NCI-H226 (cell line): ENCODE measurements around the gene TGM2.

Experiments
- DNase-seq: peaks from one replicate; pipeline ENCODE4 v3.0.0-alpha.2; 2015

The TGM2 gene

DNA sequence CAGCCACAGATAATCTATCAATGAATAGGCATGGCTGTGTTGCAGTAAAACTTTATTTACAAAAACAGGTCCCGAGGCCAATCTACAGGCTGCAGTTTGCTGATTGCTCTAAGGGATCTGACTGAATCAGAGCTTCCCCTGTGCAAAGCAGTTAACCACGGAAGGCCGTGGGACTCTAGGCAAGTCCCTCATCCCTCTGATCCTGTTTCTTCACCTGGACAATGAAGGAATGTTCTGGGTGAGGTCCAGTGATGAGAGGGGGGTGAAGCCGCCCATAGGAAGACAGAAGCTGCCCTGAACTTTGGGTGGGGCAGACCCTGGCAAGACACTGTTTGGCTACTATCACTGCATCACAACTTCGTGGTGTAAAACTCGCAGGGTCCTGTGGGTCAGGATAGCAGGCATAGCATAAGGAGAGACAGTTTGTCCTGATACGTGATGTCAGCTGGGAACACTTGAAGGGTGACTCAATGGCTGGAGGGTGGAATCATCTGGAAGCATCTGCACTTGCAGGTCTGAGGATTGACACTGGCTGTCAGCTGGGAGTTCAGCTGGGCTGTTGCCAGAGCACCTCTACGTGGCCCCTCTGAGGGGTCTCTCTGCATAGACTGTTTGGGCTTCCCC is 33.3 kb upstream of the TGM2 start:
- DNase-seq: peak; percentile 42

DNA sequence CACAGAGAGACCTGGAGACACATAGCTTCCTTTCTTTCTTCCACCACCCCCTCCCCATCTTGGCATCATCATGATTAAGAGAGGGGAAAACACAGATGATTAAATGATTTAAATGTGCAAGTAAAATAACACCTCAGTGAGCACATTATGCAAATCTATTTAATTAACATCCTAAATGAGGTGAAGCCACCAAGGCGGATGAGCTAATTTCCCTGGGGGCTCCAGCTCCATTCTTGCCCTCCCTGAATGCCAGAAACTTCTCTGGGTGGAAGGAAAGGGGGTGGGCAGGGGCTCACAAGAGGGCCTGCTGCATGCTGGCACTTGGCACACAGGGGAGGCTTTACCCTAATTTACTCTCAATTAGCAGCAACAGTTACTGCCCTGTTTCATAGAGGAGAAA is 32.5 kb upstream of the TGM2 start:
- no peak for DNase-seq

DNA sequence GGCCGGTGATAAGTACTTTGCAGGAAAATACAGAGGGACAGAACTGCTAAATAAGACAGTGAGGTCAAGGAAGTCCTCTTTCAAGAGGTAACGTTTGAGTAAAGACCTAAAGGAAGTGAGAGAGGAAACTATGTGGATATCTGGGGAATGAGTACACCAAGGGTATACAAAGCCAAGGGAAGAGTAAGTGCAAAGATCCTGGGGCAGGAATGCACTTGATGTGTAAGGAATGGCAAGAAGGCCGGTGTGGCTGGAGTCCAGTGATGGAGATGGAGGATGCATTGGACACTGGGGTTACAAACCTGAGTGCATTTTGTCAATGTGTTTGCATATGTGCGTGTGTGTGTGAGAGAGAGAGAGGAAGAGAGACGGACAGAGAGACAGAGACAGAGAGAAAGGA is 32.1 kb upstream of the TGM2 start:
- DNase-seq: peak; percentile 24

DNA sequence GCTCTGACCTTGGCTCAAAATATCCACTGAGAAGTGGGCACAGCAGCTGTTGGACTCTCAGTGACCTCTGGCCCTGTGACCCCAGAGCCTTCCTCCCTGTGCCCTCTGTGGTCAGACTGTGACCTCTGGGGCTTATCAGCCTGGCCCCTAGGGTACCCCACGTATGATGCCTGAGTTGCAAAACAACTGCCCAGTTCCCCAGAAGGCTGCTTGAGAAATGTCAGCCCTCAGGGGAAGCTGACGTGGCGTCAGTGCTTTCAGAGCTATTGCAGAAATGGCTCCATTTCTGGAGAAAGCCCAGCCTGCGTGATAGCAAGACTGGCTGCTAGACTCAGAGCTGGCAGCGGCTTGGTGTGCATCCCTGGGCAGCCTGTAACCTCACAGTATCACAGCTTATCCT is 31.5 kb upstream of the TGM2 start:
- DNase-seq: peak; percentile 97

DNA sequence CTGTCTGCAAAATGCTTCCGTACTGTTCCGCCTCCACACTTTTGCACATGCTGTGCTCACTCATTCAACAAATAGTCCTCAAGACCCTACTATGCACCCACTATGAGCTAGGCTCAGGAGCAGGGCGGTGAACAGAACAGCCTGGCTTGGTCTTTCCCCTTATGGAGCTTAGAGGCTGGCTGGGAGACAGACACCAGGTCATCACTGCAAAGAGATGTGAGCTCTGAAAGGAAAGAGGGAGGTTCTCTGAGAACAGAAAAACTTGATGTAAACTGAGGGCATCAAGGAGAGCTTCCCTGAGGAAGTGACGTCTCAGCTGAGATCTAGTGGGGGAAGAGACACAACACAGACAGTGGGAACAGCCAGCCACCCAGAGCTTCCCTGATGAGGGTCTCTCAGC is 31.0 kb upstream of the TGM2 start:
- peak; percentile 32 for DNase-seq

DNA sequence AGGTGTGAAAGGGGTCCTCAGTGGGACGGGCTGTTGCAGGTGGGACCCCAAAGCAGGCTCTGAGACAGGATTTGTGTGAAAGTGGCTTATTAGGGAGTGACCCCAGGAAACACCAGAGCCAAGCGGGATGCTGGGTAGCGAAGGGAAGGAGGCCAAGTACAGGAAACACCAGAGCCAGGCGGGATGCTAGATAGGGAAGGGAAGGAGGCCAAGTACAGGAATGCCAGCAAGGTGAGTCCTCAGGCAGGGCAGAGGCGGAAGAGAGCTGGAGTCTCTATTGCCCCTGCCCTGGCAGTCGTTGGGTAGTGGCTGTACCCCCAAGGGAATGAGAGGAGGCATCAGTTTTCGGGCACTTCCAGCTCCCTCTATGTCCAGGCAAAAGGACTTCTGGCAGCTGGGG is 30.5 kb upstream of the TGM2 start:
- peak; percentile 88 for DNase-seq

DNA sequence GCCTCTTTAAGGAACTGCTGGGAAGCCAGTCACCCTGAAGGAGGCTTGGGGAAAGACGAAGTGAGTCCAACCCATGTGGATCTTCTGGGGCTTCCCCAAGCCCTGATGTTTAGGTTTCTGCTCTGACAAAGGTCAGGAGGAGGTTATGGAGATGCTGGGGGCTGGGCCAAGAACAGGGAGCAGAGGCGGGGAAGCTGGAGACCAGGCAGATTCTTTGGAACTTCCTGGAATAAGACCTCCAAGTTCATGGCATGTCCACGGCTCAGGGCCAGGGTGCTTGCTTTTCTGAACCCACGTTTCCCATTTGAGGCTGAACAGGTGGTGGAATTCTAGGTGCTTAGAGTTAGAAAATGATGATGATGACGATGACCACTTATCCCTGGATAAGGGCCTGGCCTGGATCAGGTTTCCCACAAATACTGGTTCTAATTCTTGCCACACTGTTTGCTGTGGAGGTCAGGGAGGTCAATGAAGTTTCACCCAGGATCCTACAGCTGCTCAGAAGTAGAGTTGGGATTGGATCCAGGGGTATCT is 30.0 kb upstream of the TGM2 start:
- DNase-seq: peak; percentile 39

DNA sequence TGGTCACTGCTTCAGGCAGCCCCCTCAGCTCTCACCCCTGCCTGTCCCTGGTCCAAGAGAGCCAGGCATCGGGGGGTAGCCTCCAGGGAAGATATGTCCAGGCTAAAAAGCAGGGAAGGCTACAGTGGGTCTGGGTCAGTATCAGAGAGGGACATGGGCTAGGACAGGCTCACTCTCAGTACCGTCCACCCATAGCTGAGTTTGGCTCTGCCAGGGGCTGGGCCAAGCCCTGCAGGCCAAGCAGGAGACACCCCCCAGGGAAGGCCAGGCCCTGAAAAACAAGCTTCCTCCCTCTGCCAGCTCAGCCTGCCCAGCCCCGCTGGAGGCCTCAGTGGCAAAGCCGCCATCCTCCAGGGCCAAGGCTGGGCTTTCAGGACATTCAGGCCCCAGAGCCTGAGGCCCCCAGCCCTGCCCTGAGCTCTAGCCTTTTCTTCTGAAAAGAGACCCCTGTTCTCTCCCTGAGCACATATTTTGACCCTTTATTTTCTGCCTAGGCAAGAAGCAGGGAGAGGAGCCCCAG is 28.6 kb upstream of the TGM2 start:
- no peak for DNase-seq

DNA sequence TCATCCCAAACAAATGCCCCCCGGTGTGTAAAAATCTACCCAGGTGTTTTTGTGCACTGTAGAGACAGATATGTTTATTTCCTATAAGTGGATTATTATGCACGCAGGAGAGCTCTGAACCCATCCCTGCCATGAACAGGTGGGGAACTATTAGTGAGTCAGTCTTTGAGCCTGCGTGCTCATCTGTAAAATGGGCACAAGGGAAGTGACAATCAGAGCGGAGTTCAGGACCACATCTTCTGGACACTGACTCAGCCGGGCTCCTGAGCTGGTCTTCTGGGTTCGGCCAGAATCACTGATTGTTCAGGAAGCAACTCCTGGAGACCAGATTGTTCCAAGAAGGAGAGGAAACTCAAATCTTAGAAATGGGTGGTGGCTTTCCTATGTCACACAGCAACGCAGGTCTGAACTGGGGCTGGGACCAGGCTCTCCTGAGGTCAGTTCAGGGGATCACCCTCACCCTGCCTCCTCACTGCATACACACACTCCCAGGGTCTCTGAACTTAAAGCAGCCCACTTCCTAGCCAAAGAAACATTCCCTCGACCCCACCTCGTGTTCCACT is 27.3 kb upstream of the TGM2 start:
- DNase-seq: no peak

DNA sequence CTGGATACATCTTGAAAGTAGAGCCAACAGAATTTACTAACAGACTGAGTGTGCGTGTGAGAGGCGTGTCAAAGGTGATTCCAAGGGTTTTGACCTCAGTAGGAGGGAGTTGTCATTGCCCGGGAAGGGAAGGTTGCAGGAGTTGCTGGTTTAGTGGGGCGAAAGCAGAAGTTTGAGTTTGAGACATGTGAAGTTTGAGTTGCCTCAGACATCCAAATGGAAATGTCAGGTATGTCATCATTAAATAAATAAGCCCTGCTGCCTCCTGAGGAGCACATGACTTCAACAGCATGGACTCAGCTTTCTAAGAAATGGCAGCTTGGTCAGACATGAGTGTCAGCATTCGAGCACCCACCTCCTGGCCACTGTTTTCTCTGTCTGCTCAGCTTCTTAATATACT is 26.6 kb upstream of the TGM2 start:
- DNase-seq: no peak

DNA sequence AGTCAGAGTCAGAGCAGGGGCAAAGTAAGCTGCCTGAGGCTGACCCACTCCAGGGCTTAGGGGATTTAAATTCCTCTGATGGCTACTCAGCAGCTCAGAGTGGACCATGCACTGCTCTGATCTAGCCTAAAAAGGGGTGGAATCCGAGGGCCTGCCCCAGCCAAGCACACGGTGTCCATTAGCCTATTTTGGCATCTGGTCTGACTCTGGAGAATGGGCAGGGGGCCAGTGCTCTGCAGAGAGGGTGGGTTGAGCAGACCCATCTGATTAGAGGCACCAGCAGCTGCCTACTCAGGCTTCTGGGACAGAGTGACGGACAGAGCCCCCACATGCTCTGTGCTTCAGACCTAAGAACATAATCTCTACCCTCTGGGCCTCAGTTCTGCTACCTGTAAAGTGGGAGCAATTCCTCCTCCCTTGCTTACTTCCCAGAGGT is 25.9 kb upstream of the TGM2 start:
- no peak for DNase-seq

DNA sequence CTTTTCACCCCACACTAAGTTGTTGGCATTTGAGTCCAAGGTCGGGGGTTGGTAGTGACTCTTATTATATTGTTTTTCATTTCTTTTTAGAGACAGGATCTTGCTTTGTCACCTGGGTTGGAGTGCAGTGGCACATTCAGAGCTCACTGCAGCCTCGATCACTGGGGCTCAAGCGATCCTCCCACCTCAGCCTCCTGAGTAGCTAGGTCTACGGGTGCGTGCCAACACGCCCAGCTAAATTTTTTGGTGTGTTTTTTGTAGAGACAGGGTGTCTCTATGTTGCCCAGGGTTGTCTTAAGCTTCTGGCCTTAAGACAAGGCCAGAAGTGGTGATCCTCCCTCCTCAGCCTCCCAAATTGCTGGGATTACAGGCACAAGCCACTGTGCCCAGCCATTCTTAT is 25.1 kb upstream of the TGM2 start:
- no peak for DNase-seq

DNA sequence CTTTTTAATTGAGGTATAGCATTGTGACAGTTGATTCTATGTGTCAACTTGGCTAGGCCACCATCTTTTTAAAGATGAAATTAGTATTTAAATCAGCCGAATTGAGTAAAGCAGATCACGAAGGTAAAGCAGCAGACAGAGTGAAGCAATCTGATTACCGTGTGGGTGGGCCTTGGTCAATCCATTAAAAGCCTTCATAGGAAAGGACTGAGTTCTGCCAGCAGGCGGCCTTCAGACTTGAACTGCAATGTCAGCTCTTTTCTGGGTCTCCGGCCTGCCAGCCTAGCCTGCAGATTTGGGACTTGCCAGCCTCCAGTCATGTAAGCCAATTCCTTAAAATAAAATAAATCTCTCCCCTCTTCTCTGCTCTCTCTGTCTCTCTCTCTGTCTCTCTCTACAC is 22.4 kb upstream of the TGM2 start:
- DNase-seq: no peak

DNA sequence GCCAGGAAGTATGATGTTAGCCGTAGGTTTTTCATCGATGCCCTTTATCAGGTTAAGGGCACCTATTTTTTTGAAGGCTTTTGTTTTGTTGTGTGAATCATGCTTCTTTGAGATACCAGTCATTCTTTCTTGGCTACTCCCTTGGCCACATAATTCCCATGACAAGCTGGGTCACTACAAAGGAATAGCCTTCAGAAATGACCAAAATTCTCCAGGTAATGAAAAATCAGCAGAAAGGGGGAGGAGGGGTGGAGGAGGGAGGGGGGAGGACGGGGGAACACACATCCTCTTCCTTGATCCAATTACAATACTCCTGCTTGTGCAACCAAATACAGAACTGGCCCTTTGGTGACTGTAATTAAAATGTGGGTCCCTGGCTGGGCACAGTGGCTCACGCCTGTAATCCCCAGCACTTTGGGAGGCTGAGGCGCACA is 21.7 kb upstream of the TGM2 start:
- peak; percentile 85 for DNase-seq

DNA sequence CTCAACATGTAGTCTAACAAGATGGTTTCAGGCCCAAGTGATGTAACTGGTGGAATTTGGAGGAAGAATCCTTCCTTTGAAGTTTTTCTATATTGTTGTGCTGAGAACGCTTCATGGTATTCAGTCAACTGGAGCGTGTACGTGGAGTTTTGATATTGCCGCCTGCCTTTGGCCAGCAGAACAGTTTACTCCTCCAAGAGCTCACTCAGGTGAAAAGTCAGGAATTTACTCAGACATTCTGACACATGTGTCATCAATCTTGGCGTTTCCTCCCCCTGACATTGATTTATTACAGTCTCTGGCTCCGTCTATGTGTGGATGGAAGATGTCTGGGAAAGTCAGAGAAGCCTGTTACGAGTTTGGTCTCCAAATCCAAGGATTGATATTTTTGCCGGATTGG is 19.0 kb upstream of the TGM2 start:
- peak; percentile 97 for DNase-seq

DNA sequence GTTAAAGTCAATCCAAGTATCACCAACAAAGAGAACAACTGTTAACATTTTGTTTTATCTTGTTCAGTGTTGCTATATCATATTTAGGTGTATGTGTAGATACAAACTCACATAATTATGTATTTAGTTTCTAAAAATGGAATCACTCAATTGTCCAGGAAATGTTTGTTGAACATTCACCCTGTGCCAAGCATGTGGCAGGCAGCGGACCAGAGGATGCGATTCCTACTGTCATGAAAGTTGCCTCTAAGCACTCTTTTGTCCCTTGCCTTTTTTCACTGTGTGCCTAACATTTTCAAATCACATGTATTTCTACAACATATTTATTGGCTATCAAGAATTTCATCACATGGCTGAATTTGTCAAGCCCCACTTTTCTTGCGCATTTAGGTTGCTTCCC is 16.9 kb upstream of the TGM2 start:
- no peak for DNase-seq

DNA sequence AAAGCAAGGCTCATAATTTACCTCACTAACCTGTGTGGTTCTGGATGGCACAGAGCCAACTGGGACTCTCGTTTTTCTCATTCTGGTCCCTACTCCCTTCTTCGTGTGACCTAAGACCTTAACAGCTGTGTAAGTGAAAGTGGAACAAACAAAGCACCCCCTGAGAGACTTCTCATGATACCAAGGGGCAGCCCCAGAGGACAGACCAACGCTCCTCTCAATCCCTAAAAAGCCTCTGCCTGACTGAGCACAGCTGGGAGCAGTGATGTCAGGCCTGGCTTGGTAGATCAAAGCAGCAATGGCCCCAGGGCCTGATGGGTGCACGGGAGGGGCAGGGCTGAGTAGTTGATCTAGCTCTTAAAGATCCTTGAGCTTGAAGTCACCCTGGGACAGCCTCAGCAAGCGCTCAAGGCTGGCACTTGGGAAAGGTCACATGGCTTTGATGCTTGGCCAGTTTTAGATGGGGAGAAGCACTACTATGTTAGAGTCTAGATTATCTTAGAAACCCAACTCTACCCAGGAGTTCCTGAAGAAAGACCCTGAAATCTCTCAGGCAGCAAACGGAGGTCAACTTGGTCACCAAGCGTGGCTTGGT is 16.2 kb upstream of the TGM2 start:
- peak; percentile 40 for DNase-seq

DNA sequence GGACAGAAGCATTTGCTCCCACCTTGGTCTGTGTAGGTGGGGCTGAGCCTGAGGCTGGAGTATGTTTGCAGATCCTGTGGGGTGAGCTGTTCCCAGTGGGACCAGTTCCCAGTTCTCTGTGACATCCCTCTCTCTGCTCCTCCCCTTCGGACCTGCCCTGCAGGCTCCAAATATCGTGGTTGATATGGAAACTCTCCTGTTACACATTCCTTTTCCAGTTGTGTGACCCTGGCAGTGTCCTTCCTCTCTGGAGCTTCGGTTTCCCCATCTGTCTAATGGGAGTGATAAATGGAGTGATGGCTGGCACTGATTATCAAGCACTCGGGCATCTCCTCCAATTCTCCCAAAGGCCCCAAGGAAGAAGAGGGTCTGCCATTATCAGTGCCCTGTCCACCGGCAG is 15.7 kb upstream of the TGM2 start:
- peak; percentile 33 for DNase-seq

DNA sequence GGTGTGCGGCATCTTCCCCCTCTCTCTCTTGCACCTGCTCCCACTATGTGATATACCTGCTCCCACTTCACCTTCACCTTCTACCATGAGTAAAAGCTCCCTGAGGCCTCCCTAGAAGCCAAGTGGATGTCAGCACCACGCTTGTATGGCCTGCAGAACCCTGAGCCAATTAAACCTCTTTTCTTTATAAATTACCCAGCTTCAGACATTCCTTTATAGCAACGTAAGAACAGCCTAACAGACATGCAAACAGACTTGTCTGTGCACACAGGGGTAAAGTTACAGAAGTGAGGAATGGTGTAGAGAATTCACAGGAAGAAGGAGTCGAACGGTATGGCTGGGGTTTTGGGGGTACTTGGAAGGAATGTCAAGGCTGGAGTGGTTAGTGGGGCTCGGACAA is 14.8 kb upstream of the TGM2 start:
- DNase-seq: no peak

DNA sequence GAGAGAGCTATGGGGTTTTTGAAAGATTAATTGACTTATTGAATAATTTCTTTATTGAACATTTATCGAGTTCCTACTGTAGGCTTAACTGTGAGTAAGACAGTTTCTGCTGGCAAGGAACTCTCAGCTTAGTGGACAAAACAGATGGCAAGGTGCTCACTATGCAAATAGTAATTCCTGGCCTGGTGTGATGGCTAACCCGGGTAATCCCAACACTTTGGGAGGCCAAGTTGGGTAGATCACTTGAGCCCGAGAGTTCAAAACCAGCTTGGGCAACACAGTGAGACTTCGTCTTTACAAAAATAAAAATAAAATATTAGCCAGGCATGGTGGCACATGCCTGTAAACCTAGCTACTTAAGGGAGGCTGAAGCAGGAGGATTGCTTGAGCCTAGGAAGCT is 13.5 kb upstream of the TGM2 start:
- no peak for DNase-seq

DNA sequence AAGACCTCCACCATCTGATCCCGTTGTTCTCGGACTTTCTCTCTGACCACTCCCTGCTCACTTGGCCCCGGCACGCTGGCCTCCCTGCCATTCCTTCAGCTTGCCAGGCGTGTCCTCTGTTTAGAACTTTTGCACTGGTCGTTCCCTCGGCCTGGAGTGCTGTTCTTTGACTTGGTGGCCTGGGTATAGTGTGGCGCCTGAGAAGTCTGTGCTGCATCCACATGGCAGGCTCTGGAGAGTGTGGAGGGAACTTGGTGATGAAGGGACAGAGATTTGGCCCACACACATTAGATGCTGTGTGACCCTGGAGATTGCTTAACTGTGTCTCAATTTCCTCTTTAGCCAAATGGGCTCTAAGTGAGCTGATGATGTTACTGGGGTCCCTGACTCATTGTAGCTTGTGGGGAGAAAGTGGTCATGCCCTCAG is 13.0 kb upstream of the TGM2 start:
- DNase-seq: no peak

DNA sequence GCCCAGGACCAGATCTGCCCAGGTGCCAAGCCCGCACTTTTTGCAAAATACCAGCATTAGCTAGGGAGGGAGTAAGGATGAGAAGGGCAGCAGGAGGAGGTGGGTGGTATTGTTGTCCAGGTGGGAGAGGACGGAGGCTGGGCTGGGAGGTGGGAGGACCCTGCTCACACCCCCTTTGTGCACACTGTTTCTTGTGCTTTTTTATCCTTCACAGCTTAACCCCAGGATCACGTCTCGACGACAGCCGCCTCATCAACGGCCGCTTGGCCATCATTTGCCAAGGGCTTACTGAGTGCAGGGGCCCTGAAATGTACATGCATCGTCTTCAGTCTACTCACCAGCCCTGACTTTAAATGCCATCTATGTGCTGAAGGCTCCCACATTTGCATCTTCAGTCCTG is 12.1 kb upstream of the TGM2 start:
- no peak for DNase-seq

DNA sequence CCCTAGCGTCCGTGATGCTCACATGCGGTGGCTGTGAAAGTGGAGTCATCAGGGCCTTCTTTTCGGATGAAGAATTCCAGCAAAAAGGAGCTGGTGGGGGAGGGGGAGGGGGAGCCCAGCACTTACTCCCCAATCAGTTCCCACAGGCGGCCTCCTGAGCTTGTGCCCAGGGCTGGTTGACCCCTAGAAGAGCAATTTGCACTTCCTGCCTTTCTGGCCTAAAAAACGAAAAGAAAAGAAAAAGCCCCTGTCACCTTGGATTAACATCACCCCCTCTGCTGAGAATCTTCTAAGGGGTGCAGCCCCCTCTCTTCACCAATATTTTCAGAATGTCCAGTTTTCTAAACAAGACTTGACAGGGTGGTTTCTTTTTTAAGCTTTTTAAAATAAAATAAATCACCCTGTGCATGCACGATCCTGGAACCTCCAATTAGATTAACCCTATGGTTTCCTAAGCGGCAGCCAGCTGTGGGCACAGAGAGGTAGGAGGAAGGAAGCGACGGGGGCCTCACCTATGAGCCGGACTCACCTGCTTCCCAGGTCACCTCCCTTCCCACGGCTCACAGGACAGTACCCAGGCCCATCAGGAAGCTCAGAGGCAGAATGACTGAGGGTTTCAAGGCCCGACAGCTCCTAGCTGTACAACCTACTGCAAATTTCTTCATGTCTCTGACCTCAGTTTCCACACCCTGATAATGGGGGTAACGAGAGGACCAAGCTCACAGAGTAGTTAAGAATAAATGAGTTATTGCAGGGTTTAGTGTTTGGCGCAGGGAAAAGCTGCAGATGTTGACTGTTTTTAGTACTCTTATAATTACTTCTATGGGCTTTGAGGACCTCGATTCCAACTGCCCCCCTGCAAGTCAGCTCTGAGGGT is 10.5 kb upstream of the TGM2 start:
- no peak for DNase-seq
